ENCODE measurements around the gene WDR41.

GRCh38 chr5:77419644-77420582 is 72.2 kb downstream of the WDR41 start:
- TF ChIP-seq, protein P1, sequence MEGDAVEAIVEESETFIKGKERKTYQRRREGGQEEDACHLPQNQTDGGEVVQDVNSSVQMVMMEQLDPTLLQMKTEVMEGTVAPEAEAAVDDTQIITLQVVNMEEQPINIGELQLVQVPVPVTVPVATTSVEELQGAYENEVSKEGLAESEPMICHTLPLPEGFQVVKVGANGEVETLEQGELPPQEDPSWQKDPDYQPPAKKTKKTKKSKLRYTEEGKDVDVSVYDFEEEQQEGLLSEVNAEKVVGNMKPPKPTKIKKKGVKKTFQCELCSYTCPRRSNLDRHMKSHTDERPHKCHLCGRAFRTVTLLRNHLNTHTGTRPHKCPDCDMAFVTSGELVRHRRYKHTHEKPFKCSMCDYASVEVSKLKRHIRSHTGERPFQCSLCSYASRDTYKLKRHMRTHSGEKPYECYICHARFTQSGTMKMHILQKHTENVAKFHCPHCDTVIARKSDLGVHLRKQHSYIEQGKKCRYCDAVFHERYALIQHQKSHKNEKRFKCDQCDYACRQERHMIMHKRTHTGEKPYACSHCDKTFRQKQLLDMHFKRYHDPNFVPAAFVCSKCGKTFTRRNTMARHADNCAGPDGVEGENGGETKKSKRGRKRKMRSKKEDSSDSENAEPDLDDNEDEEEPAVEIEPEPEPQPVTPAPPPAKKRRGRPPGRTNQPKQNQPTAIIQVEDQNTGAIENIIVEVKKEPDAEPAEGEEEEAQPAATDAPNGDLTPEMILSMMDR (IDR thresholded peaks at IDR 0.05; ENCODE audit: low read depth, low read length): no peak
- TF ChIP-seq POLR2A (IDR thresholded peaks at IDR 0.05; ENCODE audit: extremely low read depth, insufficient read length): no peak
- no peak for TF ChIP-seq MYC (IDR thresholded peaks at IDR 0.05; ENCODE audit: low read depth, low read length)
